Motor neuron (in vitro differentiated cells): ENCODE measurements around the gene CRTC1. TPM values are rescaled to one million over a fixed set of nuclear protein-coding genes. Genes with fewer than 3 reads are reported as not detected.
"Not testable (repeated sequence)": the region's sequence is repeated elsewhere in the genome, so short reads cannot be mapped to it uniquely, and the experiment has no call there.

Experiments
- ATAC-seq, 8 experiments: fragments of 200-7000 bp; cut with Tn5 transposase; replicated peaks in 6 of 8; 2 replicates each; pipeline ENCODE4 v1.8.0; 2021; ENCODE audit warnings: mild to moderate bottlenecking in 8 of 8, moderate library complexity in 8 of 8
- H3K27ac ChIP-seq, 2 donors: fragments of 250-450 bp; sonication (Bioruptor Pico); 2 replicates each; pipeline ENCODE4 v1.9.0; 2021; ENCODE audit warnings: antibody characterized with exemption in 2 of 2, mild to moderate bottlenecking in 2 of 2, moderate library complexity in 1 of 2
- H3K4me1 ChIP-seq, 2 donors: fragments of 250-450 bp; sonication (Bioruptor Pico); replicated peaks in 1 of 2; 2 replicates each; pipeline ENCODE4 v1.6.1; 2021; ENCODE audit warnings: antibody characterized with exemption in 2 of 2, mild to moderate bottlenecking in 2 of 2, moderate library complexity in 1 of 2
- H3K4me3 ChIP-seq, 5 donors: fragments of 250-450 bp; sonication (Bioruptor Pico); 2 replicates each; pipeline ENCODE4 v1.9.0; 2021; ENCODE audit warnings: antibody characterized with exemption in 5 of 5, mild to moderate bottlenecking in 5 of 5, moderate library complexity in 4 of 5
- WGBS, 10 experiments: fragments of 450-650 bp; shearing (Covaris generic); methylation state at CpG; one replicate each; pipeline ENCODE4 v1.0.0; 2022; 5-methylcytosine and 5-hydroxymethylcytosine counted together
- in situ Hi-C, 9 experiments: fragments of 400-800 bp; cut with MboI; loops; one replicate each; pipeline ENCODE4 v1.15.0; 2021; ENCODE audit warnings: low sequenced_read_pairs in 9 of 9, low pct_unique_long_range_greater_than_20kb in 2 of 9; ENCODE audit not compliant: unreplicated experiment in 9 of 9
- total RNA-seq, 8 experiments: library from RNA; unstranded; fragments of 300-600 nt; gene quantifications; 2 replicates each; pipeline versions ENCODE4 v1.2.3 to v1.2.4, GENCODE V29; 2022

Gene CRTC1
- total RNA-seq, 8 experiments from 2014 or later, result 2.0 to 8.8 (median 8.0) TPM

DNA sequence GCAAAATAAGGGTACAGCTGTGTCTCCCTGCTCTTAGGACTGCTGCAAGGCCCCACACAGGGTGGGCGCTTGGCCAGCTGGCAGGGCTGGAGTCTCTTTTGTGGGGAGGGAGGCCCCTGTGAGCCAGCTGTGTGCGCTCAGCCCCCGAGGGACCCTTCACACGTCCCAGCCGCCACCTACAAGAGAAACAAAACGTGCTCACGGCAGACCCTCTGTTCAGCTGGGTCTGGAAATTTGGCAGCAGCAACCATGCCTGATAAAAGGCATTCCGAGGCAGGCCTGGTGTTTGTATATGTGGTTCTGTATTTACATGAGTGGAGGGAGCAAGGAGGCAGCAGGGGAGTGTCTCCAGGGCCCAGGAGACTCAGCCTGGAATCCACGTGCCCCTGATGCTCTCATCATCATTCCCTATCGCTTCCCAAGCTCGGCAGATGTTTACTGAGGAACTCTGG lies 49.7 kb downstream of the CRTC1 start:
- H3K4me3 ChIP-seq, result no peak overlapping the region
- no peak overlapping the region for H3K27ac ChIP-seq
- WGBS, 10 experiments, result 40 to 80% (median 68%) methylated on average over 1 to 3 of the region's 11 CpGs; no CpG with 5 or more reads in 5 of the 10 experiments
- peak in 7 of 8 experiments; percentile 25 to 94 (median 53) for ATAC-seq
- H3K4me1 ChIP-seq, result peaks cover 9 to 10% of the 10 kb centered on the region in 2 donors
- in situ Hi-C loops, result no loop called here

DNA sequence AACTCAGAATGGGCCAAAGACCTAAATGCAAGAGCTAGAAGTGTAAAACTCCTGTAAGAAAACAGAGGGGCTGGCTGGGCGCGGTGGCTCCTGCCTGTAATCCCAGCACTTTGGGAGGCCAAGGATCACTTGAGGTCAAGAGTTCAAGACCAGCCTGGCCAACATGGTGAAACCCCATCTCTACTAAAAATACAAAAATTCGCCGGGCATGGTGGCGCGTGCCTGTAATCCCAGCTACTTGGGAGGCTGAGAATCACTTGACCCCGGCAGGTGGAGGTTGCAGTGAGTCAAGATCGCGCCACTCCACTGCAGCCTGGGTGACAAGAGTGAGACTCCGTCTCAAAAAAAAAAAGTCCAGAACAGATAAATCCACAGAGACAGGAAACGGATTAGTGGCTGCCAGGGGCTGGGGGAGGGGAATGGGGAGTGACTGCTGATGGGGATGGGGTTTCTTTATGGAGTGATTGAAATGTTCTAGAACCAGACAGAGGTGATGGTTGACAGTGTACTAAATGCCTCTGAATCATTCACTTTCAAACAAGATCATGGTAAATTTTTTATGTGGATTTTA lies 50.4 kb downstream of the CRTC1 start:
- in situ Hi-C loops, H3K4me3 ChIP-seq, ATAC-seq, H3K27ac ChIP-seq: not testable (repeated sequence)
- peaks cover 9 to 10% of the 10 kb centered on the region in 2 donors for H3K4me1 ChIP-seq
- 91 to 100% (median 99%) methylated on average over 1 to 7 of the region's 11 CpGs; no CpG with 5 or more reads in 6 of the 10 experiments for WGBS, 10 experiments

DNA sequence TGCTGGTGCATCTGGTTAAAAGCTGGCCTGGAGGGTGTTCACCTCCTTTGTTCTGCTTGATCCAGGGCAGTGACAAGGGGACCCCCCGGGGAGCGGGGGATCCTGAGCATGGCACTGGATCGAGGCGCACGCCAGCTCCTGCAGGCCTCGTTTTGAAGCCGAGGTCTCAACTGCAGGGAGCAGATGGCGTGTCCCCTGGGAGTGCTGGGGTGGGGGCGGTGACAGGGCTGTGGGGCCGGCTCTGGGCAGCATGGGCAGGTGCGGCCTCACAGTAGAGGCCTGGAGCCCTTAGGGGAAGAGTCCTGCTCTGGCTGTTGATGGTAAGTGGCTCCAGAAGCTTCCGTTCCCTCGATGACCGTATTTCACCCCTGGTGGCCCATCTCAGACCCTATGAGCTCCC lies 51.8 kb downstream of the CRTC1 start:
- peak overlapping the region; percentile 27 to 45 for H3K27ac ChIP-seq
- peak in 5 of 8 experiments; percentile 1 to 82 (median 60) for ATAC-seq
- WGBS, 10 experiments, result no CpG with 5 or more reads among the region's 14 CpGs

DNA sequence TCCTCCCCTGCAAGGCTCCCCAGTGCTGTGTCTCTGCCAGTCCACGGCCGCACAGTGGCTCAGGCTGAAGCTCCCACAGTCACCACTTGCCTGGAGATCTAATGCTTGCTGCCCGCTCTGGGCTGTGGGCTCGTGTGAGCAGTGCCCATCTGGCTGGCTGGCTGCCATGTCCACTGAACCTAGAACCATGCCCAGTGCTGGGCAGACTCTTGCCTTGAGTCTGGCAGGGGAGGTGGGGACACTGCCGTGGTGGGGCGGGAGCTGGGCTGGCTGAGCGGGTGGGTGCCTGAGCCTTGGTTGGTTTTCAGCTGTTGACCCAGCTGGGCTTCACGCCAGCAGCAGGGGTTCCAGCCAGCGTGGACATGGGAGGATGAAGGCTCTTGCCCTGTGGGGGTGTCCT lies 52.3 kb downstream of the CRTC1 start:
- in situ Hi-C loops, result no loop called here
- Histone ChIP-seq H3K27ac (peak overlapping the region in 1 of 2 donors; percentile 25), H3K4me1 (peaks cover 9 to 10% of the 10 kb centered on the region in 2 donors), H3K4me3 (no peak overlapping the region)
- peak in 2 of 8 experiments; percentile 12 to 24 for ATAC-seq
- WGBS, 10 experiments, result 80 to 100% methylated on average over 1 of the region's 9 CpGs; no CpG with 5 or more reads in 8 of the 10 experiments

More for the DNA sequence above, 51.8 kb downstream of the CRTC1 start:
- H3K4me3 ChIP-seq, result no peak overlapping the region
- in situ Hi-C loops, result no loop called here
- peaks cover 9 to 10% of the 10 kb centered on the region in 2 donors for H3K4me1 ChIP-seq

DNA sequence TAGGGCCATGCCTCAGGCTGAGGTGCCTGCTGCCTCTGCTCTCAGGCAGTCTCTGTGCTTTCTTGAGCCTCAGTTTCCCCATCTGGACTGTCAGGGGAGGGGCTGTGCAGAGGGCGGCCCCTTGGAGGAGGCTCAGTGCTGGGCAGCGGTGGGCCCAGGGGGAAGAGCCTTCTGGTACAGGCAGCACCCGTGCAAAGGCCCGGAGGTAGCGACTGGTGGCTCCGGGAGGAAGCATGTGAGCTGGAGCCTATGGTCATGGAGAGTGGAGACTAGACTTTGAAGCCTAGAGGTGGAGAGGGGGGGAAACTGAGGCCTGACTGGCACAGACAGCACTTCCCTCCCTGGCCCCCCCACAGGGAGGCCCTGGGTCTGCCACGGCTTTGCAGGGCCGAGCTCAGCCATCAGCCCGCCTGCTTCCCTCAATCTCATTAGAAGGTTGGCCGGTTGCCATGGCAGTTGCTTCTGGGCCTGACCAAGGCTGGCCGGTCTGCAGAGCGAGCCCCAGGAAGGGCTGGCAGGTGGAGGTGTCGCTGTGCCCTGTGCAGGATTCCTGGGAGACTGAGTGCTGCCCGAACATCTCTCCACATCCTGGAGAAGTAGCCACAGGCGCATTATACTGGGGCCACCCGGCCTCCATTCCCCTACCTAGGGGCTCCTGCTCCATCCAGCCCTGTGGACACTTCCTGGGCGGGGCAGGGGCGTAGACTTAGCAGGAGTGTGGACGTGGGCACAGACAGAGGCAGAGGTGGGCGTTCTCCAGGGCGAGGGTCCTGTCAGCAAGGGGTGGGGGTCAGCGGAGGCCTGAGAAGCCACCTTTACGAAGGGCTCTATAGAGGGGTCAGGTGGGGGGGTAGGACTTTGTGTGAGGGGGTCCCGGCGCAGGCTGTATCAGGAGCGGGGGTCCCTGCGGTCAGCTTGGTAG lies 53.2 kb downstream of the CRTC1 start:
- in situ Hi-C loops, result no loop called here
- WGBS, 10 experiments, result 67 to 100% (median 83%) methylated on average over 1 to 5 of the region's 27 CpGs; no CpG with 5 or more reads in 5 of the 10 experiments
- Histone ChIP-seq H3K4me1 (peaks cover 12 to 18% of the 10 kb centered on the region in 2 donors), H3K27ac (no peak overlapping the region), H3K4me3 (no peak overlapping the region)
- ATAC-seq, result no peak

DNA sequence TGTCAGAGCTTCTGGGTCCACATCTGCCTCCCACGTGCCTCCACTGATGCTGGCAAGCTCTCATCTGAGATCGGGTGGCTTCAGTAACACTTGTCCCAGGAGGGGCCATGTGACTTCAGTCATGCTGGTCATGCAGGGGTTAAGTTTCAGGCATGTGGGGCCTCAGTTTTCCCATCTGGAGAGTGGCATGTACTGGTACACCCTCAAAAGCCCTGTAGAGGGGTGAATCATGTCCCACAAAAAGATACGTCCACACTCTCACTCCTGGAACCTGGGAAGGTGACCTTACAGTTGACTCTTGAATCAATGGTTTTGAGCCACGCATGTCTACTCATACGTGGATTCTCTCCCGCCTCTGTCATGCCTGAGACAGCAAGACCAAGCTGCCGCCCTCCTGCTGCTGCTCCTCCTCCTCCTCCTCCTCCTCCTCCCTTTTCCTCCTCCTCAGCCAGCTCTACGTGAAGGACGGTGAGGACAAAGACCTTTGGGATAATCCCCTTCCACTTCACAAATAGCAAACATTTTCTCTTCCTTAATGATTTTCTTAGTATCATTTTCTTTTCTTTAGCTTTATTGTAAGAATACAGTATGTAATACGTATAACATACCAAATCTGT lies 54.0 kb downstream of the CRTC1 start:
- Histone ChIP-seq H3K27ac (no peak overlapping the region), H3K4me1 (peaks cover 17 to 25% of the 10 kb centered on the region in 2 donors), H3K4me3 (no peak overlapping the region)
- in situ Hi-C loops, result no loop called here
- 60 to 88% (median 74%) methylated on average over 1 to 2 of the region's 10 CpGs; no CpG with 5 or more reads in 6 of the 10 experiments for WGBS, 10 experiments
- no peak for ATAC-seq

DNA sequence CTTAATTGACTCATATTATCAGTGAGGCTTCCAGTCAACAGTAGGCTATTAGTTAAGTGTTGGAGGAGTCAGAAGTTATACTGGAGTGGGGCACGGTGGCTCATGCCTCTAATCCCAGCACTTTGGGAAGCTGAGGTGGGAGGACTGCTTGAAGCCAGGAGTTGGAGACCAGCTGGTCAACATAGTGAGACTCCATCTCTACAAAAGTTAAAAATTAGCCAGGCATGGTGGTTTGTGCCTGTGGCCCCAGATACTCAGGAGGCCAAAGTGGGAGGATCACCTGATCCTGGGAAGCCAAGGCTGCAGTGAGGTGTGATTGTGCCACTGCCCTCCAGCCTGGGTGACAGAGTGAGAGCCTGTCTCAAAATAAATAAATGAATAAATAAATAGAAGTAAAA lies 54.5 kb downstream of the CRTC1 start:
- ATAC-seq, result no peak
- 80 to 100% (median 83%) methylated on average over 1 of the region's 1 CpG; no CpG with 5 or more reads in 5 of the 10 experiments for WGBS, 10 experiments
- H3K4me3 ChIP-seq, result no peak overlapping the region
- H3K4me1 ChIP-seq, result peaks cover 17 to 25% of the 10 kb centered on the region in 2 donors
- in situ Hi-C loops, result no loop called here
- no peak overlapping the region for H3K27ac ChIP-seq

DNA sequence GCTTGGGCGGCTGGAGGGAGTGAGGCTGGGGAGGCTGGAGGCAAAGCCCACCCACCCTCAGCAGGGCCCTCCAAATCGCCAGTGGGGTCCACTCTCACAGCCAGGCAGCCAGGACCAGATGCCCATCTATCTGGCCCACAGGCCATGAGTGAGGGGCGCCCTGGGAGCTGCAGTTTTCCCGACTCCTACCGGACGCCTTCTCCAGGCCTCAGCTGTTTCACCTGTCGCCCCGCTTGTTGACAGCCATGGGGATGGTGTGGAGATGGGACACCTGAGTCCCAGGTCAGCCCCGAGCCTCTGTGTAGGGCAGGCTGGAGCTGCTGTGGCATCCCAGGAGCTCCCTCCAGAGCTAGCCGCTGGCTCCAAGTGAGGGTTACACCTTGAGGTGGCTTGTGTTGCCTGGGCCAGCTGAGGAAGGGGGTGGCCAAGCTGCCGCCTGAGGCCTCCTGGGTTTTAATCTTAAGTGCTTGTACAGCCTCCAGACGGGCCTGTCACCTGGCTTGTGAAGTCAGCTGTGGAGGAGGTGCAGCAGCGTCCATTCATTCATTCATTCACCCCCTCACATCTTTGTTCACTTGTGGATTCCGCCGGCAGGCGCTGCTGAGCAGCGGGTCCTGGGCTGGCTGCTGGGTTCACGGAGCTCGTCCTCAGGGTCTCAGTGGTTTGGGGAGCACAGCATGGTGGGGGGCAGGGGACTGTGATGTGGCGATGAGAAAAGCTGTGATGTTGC lies 55.6 kb downstream of the CRTC1 start:
- H3K4me3 ChIP-seq, result no peak overlapping the region
- peaks cover 17 to 25% of the 10 kb centered on the region in 2 donors for H3K4me1 ChIP-seq
- WGBS, 10 experiments, result 90 to 100% (median 100%) methylated on average over 1 to 3 of the region's 20 CpGs; no CpG with 5 or more reads in 6 of the 10 experiments
- no peak overlapping the region for H3K27ac ChIP-seq
- ATAC-seq, result no peak
- in situ Hi-C loops, result no loop called here

DNA sequence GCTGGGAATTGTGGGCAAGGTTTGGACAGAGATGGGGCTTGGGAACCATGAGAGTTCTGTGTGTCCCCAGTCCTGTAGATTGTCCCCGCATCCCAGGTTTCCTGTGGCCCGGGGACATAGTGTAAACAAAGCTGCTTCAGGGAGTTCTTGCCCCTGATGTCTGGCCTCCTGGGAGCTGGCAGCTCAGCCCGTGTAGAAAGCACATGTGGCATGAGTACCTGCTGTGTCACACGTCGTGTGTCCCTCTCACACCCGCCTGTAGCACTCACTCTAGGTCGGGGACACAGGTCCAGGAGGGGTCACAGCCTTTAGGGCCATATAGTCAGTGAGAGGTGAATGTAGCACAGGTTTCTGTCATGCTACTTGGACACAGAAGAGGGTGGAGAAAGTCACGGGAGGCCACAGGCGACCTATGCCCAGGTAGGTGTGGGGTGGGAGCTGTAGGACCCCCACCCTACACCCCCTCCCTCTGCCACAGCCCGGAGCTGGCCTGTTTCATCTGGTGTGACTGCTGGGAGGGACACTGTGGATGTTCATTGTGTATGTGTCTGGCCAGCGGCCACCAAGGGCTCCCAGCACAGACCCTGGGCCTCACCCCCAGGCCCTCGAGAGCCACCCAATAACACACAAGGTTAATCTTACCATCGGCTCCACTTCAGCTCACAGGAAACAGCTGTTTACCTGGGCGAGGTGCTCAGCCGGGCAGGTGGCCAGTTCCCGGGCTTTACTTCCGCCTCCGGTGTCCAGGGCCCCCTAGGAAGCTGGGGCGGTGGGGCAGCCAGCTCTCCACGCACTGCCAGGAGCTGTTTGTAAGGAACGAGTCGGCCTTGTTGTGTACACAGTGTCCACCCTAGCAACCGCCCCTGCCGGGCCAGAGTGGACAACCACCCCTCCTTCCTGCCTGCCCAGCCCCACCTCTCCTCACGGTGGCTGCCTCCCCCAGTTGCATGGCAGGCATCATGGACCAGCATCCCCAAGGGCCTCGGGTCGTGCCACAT lies 57.9 kb downstream of the CRTC1 start:
- Histone ChIP-seq H3K4me3 (no peak overlapping the region), H3K27ac (peak overlapping the region in 1 of 2 donors; percentile 76), H3K4me1 (peaks cover 8 to 17% of the 10 kb centered on the region in 2 donors)
- ATAC-seq, result peak; percentile 32 to 90 (median 67)
- in situ Hi-C loops, result no loop called here
- 33 to 100% (median 80%) methylated on average over 1 to 6 of the region's 27 CpGs; no CpG with 5 or more reads in 4 of the 10 experiments for WGBS, 10 experiments

DNA sequence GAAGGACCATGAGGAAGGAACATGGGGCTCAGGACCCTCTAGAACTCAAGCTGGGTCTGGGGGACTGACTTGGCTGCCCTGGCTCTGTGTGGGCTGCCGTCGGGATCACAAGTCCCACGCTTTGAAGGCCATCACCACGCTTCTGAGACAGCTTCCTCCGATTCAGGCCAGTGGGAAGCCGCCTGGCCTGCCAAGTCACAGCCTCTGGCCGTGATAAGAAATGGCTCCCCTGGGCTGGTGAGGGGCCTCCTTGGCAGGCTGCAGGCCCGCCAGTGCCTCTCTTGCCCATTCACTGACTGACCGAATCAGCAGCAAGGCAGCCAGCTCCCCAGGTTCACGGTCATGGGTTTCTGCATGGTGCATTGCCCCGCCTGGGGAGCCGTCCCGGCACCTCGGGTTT lies 58.8 kb downstream of the CRTC1 start:
- no peak for ATAC-seq
- 40 to 100% (median 93%) methylated on average over 1 to 3 of the region's 14 CpGs; no CpG with 5 or more reads in 7 of the 10 experiments for WGBS, 10 experiments
- in situ Hi-C loops, result no loop called here
- Histone ChIP-seq H3K4me3 (no peak overlapping the region), H3K4me1 (peaks cover 8 to 20% of the 10 kb centered on the region in 2 donors), H3K27ac (no peak overlapping the region)
